HG03060 (cell line): Measurements from ENCODE around the gene APOL2.
"Not testable (repeated sequence)": the region's sequence is repeated elsewhere in the genome, so short reads cannot be mapped to it uniquely, and the experiment has no call there.

Source experiments
- ATAC-seq: cut with Tn5 transposase; IDR thresholded peaks from one replicate; pipeline ENCODE4 v1.9.1; 2021; ENCODE audit warnings: low read depth, moderate number of reproducible peaks; ENCODE audit not compliant: unreplicated experiment

APOL2 gene

DNA sequence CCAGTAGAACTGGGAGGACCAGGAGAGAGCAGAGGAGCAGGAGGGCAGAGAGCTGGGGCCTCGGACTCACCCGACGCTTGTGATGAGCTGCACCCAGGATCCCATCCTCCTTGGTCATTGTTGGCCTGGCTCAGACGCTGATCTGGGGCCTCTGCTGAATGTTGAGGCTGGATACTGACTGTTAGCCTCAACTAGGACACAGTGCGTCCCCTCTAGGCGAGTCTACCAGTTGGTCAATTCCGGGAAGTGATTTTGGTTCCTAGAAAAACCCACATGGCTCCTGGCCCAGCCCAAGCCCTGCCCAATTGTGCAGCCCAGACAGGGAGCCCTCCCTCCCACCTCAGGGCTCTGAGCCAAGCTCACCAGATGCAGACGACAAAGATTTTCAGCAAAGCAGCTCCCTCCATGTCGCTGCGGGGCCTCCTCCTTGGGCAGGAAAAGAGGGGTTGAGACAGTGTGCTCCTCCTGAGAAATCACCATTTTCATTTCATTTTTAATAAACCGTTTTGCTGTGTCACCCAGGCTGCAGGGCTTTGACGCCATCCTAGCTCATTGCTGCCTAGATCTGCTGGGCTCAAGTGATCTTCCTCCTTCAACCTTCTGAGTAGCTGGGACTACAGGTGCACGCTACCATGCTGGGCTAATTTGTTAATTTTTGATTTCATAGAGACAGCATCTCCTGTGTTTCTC lies 37.6 kb downstream of the APOL2 start, which contains the start of gene APOL4:
Gene APOL4, minus strand, starts transcription at position 180 of the 690 bp plus-strand sequence. Its CDS starts 75 bp downstream, at position 105.
- ATAC-seq: no peak

DNA sequence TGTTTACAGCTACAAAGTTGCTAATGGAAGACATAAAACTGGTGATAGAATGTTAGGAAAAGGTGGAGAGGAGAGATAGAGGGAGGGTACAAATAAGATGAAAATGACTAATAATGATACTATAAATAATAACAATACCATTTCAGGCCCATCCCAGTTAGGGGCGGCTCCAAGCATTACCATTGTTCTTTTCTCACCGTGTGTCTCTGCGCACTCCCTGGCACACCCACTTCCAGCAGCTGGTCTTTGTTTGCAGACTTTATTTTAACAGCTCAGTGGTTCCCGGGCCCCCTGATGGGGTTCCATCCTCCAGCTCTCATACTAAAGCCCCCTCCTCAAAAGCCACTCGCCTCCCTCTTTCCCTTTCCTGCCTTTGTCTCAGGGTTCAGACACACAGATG lies 38.3 kb downstream of the APOL2 start:
- not testable (repeated sequence) for ATAC-seq

DNA sequence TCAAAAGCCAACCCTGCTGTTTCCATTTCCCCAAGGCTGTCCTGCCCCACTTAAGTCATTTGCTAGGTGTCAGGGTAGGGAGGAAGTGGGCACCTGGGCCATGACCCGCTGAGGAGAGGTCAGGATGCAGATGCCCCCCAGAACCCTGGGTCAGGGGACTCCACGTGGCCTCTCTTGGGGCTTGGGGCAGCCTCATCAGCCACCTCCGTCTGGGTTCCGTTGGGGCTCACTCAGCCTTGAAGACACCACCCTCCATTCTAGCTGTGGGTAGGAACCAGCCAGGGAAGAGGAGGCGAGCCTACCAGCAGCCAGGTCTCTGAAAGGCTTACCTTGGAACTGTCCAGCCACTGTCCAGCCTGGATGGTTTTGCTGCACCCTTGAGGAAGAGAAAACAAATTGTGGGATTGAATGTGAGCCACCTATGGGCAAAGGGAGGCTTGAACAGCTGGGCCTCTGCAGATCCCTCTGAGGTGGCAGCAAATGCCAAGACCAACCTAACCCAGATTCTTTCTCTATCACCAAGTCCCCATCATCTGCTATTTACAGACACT lies 40.3 kb downstream of the APOL2 start:
- ATAC-seq: no peak

DNA sequence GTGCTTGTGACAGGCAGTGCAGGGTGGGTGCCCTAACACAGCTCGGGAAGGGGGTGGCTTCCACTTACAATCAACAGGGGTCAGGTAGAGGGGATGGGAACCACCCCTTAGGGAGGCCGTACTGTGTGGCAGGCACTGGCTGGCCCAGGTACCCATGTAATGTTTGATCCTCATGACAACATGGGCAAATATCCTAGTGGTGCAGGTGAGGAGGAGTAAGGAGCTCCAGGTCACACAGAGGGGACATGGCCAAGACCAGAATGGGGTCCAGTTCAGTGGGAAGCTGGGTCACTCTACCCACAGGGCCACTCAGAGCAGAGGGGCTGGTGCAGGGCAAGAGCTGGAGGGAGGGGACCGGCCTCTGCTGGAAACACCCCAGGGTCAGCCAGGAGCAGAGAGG lies 40.8 kb downstream of the APOL2 start:
- ATAC-seq: no peak

DNA sequence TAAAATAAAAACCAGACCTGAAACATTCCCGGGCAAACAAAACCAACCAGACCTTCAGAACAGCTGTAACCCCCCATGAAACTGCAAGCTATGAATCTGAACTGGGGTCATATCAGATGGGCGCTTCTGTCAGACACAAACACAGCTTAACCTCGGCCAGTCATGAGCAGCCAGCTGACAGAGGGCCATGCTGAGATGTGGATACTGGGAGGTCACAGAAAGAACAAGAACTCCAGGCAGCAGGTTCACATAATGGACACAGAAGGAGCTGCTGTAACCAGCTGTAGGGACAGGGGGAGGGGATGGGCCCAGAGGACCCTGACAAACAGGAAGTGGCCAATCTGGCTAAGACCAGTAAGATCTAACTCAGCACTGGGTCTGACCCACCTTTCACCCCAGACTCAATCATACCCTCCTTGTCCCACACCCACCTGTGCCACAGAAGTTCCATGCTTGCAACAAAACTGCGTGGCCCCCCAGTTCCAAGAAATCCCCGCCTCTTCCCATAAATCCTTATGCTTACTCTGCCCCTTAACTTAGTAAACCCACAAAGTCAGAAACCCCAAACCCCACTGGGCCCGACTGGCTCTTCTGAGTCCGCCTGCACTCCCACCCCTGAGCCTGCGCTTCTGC lies 41.7 kb downstream of the APOL2 start:
- no peak for ATAC-seq

DNA sequence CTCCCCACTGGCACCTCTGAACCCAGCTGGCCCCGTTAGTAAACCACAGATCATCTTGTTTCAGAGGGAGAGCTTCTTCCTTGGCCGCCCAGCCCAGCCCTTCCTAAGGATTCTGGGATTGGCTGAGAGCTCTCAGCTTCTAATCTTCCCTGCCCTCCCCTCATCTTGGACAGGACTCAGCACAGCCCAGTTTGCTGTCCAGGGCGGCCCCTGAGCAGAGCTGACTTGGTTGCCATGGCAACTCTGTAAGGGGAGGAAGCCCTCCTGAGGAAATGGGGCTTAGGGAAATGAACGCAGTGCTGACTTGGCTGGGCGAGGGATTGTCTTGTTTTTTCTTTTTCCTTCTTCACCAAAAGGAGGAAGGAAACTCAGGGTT lies 42.3 kb downstream of the APOL2 start:
- ATAC-seq: no peak

DNA sequence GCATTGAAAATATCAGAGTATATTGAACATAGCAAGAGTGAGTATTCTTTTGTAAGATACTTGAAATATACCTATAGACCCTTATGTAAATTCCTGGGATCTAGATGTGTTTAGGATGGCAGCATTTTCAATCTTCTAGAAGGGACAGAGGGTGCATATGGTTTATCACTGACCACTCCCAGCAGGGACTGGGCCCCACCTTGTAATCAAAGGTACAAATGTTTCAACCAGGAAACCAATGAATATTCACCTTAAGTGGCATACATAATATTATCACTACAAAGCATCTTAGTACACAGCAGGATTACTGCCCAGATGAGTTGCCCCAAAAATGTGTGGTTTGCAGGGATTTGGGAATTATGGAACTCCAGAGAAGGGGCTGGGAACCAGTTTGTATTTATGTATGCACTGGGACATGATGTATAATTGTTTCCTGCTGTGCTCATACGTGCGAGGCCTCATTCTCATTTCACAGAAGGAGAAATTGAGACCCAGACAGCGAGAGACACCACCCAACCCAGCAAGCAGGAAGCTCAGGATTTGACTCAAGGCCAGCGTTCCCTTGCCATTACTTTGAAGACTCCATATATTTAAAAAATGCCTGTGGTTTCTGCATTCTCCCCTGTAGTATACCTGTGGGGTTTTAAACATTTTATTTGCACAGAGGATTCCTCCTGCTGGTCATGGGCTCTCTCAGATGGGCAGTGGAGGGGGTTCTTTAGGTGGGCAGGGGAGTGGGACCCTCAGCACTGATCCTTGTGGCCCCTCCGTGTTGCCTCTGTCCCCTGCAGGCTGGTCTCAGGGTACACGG lies 42.9 kb downstream of the APOL2 start:
- no peak for ATAC-seq

DNA sequence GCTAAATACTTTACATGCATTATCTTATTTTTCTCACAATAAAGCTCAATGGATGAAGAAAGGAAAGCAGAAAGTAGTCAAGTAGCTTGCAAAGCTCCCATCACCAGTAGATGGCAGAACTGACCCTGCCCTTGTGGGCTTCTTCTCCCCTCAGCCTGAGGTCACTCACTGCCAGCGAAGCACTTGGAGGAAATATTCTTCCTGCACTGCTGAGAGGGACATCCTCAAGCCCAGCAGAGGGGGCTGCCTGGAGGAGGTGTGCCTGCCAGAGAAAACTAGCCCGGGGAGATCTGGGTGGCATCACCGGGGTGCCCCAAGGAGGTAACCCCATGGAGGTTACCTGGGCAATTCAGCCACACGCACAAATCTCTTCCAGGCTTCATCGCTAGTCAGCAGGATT lies 44.4 kb downstream of the APOL2 start:
- no peak for ATAC-seq

DNA sequence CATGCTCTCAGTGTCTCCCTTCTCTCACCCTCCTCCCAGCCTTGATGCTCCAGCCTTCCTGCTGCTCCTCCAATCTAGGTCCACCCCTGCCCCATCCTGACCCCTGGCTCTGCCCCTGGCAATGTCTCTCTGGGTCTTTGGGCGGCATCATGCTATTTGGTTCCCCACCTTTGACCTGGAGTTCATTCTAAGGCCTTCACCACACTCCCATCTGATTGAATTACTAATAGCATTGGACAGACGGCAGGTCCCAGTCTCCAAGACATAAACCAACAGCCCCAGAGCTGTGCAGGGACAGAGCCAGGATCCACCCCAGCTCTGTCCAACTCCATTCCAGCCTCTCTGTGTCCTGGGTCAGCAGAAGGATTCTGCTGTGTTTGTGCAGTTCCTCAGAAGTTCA lies 44.9 kb downstream of the APOL2 start:
- ATAC-seq: no peak

DNA sequence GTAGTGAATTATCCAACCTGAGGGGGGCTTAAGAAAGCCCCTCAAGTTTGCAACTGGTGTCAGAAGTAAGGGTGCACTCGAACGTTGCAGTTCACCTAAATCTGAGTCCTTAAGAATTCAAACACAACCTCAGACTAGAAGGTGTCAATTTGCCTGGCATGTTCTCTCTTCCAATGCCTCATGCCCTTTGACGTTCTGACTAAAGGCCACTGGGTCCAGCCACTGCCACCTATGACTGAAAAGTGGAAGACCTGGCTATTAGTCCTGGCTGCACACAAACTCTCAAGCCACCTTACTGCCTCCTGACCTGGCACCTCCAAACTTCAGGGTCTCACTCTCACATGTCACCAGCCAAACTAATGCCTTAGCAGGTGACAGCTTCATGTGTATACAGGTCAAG lies 45.8 kb downstream of the APOL2 start:
- no peak for ATAC-seq

DNA sequence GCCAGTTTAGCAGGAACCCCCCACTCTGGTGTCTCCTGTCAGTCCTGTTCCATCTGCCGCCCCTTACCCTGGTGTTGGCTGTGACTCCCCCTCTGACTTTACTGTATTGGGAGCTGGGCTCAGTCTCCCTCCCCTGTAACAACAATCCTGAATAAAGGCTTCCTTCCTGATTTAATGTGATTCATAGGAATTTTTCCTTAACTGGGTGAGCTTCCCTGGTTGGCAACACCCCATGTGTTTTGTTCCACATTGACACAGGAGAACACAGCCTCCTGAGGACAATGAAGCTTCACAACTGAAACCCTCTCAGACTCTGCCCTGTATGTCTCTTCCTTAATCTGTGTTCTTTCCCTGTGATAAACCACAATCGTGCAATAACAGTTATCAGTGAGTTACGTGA lies 46.2 kb downstream of the APOL2 start:
- ATAC-seq: no peak

DNA sequence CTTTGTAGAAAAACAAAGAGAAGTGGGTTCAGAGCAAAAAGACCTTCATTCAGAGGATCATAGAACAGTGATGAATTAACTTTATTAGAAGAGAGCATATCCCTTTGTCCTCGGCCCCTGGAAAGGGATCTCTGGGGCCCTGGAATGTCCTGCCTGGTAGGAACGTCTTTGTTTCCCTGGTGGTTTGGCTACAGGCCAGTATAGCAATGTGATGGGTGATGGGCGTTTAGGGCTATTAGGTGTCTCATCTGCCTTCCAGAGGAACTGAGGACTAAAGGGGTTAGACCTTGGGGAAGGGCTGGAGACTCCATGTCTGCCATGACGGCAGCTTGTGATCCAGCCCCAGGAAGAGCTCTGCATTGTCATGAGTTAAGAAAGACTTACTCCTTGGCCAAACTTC lies 46.8 kb downstream of the APOL2 start:
- no peak for ATAC-seq

DNA sequence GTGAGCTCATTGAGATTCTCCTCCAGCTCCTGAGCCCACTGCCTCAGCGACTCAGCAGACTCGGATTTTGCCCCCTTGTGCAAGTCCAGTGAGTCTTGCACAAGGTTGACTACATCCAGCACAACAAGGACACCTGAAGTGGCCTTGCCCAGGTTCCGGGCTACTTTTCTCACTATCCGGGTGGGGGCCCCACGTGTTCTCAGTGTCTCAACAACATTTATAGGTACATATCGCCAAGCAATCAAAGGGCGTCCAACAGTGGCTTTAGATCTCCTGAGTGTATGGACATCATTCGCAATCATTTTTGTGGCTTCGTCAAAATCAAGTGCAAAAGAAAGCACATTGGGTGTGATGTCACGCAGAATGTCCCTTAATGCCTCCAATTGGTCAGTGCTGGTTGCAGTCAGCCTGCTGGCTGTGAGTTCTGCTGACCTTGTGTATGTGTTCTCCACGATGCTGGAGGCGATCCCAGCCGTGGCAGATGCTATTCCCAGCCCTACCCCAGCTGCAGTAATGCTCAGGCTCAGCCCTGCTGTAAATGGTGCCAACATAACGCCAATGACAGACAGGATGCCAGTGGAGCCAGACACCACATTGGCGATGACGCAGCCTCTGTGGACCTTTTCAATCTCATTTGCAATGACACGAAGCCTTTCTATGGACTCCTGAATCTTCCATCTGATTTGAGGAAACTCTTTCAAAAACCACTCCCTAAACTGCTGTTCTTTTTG lies 48.1 kb downstream of the APOL2 start:
- no peak for ATAC-seq

DNA sequence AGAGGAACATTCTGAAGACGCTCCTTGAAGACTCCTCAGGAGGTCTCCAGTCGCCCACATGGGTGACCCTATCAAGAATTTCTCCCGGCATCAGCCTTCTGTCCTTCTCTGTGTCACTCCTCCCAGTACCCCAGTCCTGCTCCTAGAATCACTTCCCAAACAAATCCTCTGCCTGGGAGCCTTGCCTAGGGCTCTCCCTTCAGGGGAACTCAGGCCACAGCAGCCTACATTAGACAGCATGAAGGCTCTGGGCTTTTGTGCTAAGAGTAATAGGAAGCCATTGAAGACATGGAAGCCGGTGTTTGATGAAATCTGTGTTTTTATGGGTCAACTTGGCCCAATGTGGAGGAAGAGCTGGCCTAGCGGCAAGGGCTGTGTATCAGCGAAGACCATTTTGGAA lies 51.5 kb downstream of the APOL2 start:
- not testable (repeated sequence) for ATAC-seq

DNA sequence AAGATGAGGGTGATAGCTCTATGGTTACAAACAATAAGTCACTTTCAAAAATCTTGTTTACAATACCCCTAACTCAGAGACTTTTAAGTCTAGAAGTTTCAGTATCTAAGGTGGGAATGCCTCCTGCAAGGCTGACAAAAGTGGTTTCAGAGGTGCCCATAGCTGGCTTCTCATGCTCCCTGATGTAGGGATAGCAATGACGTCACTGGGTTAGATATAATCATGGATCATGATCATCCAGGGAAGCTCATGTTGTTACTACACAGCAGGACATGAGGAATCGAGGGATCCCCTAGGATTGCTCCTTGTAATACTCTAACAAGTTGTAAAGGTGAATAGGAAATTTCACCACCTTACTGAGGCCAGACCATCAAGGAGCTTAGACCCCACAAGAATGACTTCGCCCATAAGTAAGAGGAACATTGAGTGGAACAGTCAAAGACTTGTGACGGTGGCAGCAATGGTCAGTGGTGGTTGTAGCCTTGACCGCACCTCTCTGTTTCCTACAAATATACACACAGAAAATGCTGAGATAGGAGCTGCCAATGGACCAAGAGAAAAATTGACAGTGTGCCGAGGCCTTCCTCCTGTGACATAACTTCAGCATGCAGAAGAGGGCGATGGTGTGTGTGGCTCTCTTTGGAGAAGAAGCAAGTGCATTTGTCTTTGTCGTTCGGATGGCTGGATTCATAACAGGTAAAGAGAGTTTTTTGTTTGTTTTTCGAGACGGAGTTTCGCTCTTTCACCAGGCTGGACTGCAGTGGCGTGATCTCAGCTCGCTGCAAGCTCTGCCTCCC lies 53.3 kb downstream of the APOL2 start:
- no peak for ATAC-seq

DNA sequence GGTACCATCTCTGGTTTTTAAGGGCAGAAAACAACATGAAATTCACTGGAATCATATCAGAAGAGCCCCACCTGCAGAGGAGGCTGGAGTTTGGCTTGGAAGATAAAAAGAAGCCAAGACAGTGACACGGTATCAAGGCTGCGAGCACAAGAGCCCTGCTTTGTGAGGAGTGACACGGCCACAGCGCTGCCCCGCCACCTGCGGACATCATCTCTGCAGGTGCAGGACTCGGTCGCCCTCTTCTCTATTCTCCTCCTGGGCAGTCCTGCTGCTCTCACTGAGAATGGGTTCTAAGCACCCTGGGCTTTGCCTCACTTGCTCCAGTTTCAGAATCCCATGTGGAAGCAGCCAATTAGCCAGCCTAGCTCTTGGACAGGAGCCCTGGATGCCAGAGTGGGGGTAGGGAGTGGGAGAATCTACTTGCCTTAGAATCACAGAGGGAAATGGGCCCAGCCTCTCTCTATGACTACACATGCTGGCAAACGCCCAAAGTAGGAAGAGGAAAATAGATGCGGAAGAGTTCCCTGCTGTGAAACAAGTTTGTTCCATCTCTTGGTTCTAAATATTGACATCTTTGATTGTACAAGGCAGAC lies 54.8 kb downstream of the APOL2 start:
- no peak for ATAC-seq

DNA sequence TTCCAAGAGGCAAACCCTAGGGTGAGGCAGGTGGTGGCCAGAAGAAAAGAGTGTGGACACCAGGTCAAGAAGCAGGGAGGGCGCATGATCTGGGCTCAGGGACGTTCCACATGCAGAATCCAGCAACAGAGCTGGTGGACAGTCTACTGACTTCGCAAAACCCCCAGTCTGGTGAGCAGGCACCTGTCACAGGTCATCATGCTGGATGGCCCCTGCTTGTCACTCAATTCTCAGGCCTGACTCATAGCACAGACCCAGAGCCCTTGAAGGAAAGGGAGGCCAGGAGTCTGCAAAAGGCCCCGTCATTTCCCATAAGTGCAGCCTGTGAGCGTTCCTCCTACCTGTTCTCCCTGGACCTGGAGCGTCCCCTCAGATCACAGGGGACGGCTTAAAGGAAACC lies 55.9 kb downstream of the APOL2 start:
- ATAC-seq: no peak

DNA sequence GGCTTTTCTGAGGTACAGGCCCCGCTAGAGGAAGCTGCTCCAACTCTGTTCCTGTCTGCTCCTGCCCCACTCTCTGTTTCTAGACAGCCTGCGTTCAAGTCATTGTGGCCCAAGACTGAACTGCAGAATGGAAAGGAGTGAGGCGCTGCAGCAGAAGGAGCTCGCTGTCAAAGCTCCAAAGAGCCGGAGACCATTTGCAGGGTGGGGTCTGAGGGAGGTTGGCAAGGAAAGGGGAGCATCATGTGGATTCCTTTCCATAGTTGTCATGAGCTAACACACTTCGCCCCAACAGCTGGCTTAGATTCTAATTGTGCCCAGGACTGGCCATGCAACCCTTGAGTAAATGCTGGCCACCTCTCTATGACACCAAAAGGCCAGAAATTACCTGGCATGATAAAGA lies 56.5 kb downstream of the APOL2 start:
- ATAC-seq: no peak

DNA sequence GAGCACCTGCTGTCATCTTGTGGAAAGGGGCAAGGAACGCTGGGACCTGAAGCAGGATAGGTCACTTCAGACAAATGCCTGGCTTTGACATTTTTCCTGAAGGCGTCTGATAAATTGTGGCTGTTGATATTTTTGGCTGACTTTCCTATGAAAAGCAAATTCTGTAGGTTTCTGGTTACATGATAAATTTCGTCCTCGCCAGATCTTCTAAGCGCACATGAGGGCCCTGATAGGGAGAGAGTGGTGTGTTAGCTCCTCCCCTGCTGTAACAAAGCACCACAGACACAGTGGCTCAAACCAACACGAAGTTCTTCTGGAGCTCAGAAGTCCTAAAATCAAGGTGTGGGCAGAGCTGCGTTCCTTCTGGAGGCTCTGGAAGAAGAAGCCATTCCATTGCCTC lies 57.3 kb downstream of the APOL2 start:
- ATAC-seq: no peak

DNA sequence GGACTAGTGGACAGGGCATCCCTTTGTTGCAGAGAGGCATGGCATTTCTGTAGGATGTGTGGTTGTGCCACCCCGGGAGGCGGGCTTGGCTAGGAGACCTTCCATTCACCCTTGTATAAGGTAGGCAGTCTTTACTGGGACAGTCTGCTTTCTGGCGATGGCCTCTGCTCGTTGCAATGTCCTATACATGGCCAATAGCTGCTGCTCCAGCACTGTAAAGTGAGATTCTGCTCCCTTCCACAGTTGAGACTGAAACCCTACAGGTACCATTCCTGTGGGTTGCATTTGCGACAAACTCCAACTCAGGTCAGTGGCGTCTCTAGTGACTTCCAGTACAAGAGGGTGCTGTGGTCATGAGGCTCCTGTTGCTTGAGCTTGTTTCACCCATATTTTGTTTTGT lies 58.4 kb downstream of the APOL2 start:
- no peak for ATAC-seq
